K562 (cell line): ENCODE data around the gene CDH19. TPM values are rescaled to one million over a fixed set of nuclear protein-coding genes. Genes with fewer than 3 reads are reported as not detected.

ENCODE experiments used
- ATAC-seq: fragments of 200-7000 bp; cut with Tn5 transposase; 3 replicates; pipeline ENCODE4 v1.9.1; 2020; ENCODE audit warnings: moderate library complexity
- BruUV-seq: library from RNA; stranded (reverse); fragments of 400-500 nt; replicated peaks from 2 replicates; lab custom pipeline; 2021; lab: Mats Ljungman, UMichigan
- CTCF ChIA-PET: fragments of 300-600 bp; formaldehyde crosslinking; extraction: SDS; loops from one replicate; lab custom pipeline; 2021; ENCODE audit warnings: low intra/inter-chr PET ratio; lab: Yijun Ruan, JAX
- POLR2A ChIA-PET: fragments of 300-600, 350-650 bp; sonication (Branson Sonifier 250); formaldehyde crosslinking; extraction: SDS; loops from one replicate; lab custom pipeline; 2021; ENCODE audit warnings: antibody characterized with exemption, inconsistent platforms; lab: Yijun Ruan, JAX
- DNase-seq, 4 experiments: peaks; one replicate each; pipeline versions ENCODE4 v3.0.0 to v3.0.0-alpha.2; 2011 to 2018; ENCODE audit warnings: low spot score in 3 of 4, mixed read lengths in 3 of 4; ENCODE audit errors: extremely low read depth in 1 of 4
- FAIRE-seq: peaks from 2 replicates; lab custom pipeline; 2011; peaks lifted over from hg19 to GRCh38; lab: Jason Lieb, UNC
- H2AFZ ChIP-seq: 2 replicates; pipeline ENCODE4 v1.6.0; 2011; ENCODE audit warnings: low read depth, low read length, control low read depth, inconsistent platforms
- H3K27ac ChIP-seq: fragments of 200-600 bp; 3 replicates; pipeline ENCODE4 v1.8.0; 2011; ENCODE audit warnings: low read depth, mild to moderate bottlenecking, control low read depth, inconsistent platforms, low read length, moderate library complexity, mixed read lengths; ENCODE audit errors: extremely low read depth
- H3K27me3 ChIP-seq, 2 experiments: fragments of 300-600 bp in 1 of 2; 2 replicates in 1 of 2; 3 replicates in 1 of 2; pipeline versions ENCODE4 v1.6.0 to v1.8.0; 2011; ENCODE audit warnings: inconsistent platforms in 2 of 2, low read length in 2 of 2, mild to moderate bottlenecking in 1 of 2, mixed read lengths in 1 of 2, moderate library complexity in 1 of 2; ENCODE audit not compliant: control insufficient read depth in 2 of 2, insufficient read depth in 2 of 2
- H3K36me3 ChIP-seq: fragments of 300-600 bp; 3 replicates; pipeline ENCODE4 v1.8.0; 2011; ENCODE audit warnings: mild to moderate bottlenecking, low read length, inconsistent platforms; ENCODE audit not compliant: control insufficient read depth, insufficient read depth
- H3K4me1 ChIP-seq, 2 experiments: fragments of 200-600 bp in 1 of 2; replicated peaks in 1 of 2; 2 replicates in 1 of 2; 3 replicates in 1 of 2; pipeline versions ENCODE4 v1.5.1 to v1.8.0; 2011; ENCODE audit warnings: inconsistent platforms in 2 of 2, low read length in 2 of 2, mild to moderate bottlenecking in 1 of 2, mixed read lengths in 1 of 2, moderate library complexity in 1 of 2; ENCODE audit not compliant: control insufficient read depth in 2 of 2, insufficient read depth in 2 of 2
- H3K4me2 ChIP-seq: 2 replicates; pipeline ENCODE4 v1.6.1; 2011; ENCODE audit warnings: low read length, control low read depth, inconsistent platforms, mixed read lengths; ENCODE audit not compliant: insufficient read depth
- H3K4me3 ChIP-seq: fragments of 200-600 bp; sonication (generic), shearing (Covaris generic); 2 replicates; pipeline ENCODE4 v1.5.1; 2016; ENCODE audit warnings: control low read depth, inconsistent platforms
- H3K79me2 ChIP-seq: fragments of 200-600 bp; 3 replicates; pipeline ENCODE4 v1.8.0; 2011; ENCODE audit warnings: low read length, inconsistent platforms; ENCODE audit not compliant: control insufficient read depth, insufficient read depth
- H3K9ac ChIP-seq, 2 experiments: 2 replicates each; pipeline versions ENCODE4 v1.6.0 to v1.6.1; 2011; ENCODE audit warnings: low read depth in 2 of 2, low read length in 2 of 2, control low read depth in 1 of 2, inconsistent platforms in 1 of 2, mild to moderate bottlenecking in 1 of 2, mixed read lengths in 1 of 2; ENCODE audit not compliant: insufficient read depth in 1 of 2
- H3K9me1 ChIP-seq: one replicate; pipeline ENCODE4 v1.6.0; 2011; ENCODE audit warnings: inconsistent platforms, mild to moderate bottlenecking, low read length, moderate library complexity; ENCODE audit not compliant: control insufficient read depth, insufficient read depth
- H3K9me3 ChIP-seq: replicated peaks from 2 replicates; pipeline ENCODE4 v1.5.1; 2011; ENCODE audit warnings: low read depth, low read length, inconsistent platforms; ENCODE audit not compliant: control insufficient read depth, insufficient read depth
- H4K20me1 ChIP-seq: replicated peaks from 2 replicates; pipeline ENCODE4 v1.6.1; 2011; ENCODE audit warnings: low read length, inconsistent platforms, mixed read lengths; ENCODE audit not compliant: control insufficient read depth, insufficient read depth
- BRF1 ChIP-seq: IDR thresholded peaks from 3 replicates; pipeline ENCODE4 v1.6.1; 2011; ENCODE audit warnings: borderline replicate concordance, mild to moderate bottlenecking; ENCODE audit not compliant: insufficient read length; ENCODE audit errors: extremely low read depth
- CBFA2T3 ChIP-seq: fragments of 450-650 bp; IDR thresholded peaks from 2 replicates; pipeline ENCODE4 v1.6.1; 2017
- CBX3 ChIP-seq, 2 experiments: IDR thresholded peaks; 1 replicate in 1 of 2; 2 replicates in 1 of 2; pipeline ENCODE4 v1.6.1; 2012; ENCODE audit warnings: inconsistent platforms in 2 of 2, low read length in 2 of 2, borderline replicate concordance in 1 of 2, control low read depth in 1 of 2
- DDX20 ChIP-seq: fragments of 450-650 bp; IDR thresholded peaks from 2 replicates; pipeline ENCODE4 v1.6.1; 2016; ENCODE audit warnings: missing genetic modification characterization, low read depth, mild to moderate bottlenecking, missing compliant biosample characterization, moderate library complexity
- ESRRB ChIP-seq: fragments of 250-450 bp; sonication (Bioruptor Pico); IDR thresholded peaks from 2 replicates; pipeline ENCODE4 v1.5.0; 2020; ENCODE audit warnings: mild to moderate bottlenecking, moderate library complexity, borderline replicate concordance
- HEY1 ChIP-seq: fragments of 250-450 bp; sonication (Bioruptor Pico); IDR thresholded peaks from 2 replicates; pipeline ENCODE4 v1.5.0; 2020; ENCODE audit warnings: mild to moderate bottlenecking, moderate library complexity, borderline replicate concordance
- HLTF ChIP-seq: fragments of 450-650 bp; IDR thresholded peaks from 2 replicates; pipeline ENCODE4 v1.6.1; 2016
- KDM5B ChIP-seq: fragments of 200-600 bp; sonication (generic); IDR thresholded peaks from 2 replicates; pipeline ENCODE4 v1.6.1; 2012; ENCODE audit warnings: low read depth, mild to moderate bottlenecking, moderate library complexity, low read length, control low read depth, inconsistent platforms; ENCODE audit not compliant: insufficient replicate concordance
- NFE2L1 ChIP-seq: fragments of 450-650 bp; IDR thresholded peaks from 2 replicates; pipeline ENCODE4 v1.6.1; 2016; ENCODE audit warnings: missing genetic modification characterization, low read depth, mild to moderate bottlenecking, missing compliant biosample characterization, moderate library complexity, borderline replicate concordance
- NFIX ChIP-seq: fragments of 250-450 bp; sonication (Bioruptor Pico); IDR thresholded peaks from 2 replicates; pipeline ENCODE4 v1.4.0; 2020; ENCODE audit warnings: low read depth, mild to moderate bottlenecking, moderate library complexity
- PHF20 ChIP-seq: fragments of 450-650 bp; IDR thresholded peaks from 2 replicates; pipeline ENCODE4 v1.6.1; 2018; ENCODE audit not compliant: partially characterized antibody
- PRDM10 ChIP-seq: fragments of 450-650 bp; IDR thresholded peaks from 2 replicates; pipeline ENCODE4 v1.6.1; 2018; ENCODE audit not compliant: partially characterized antibody
- SMARCA5 ChIP-seq: fragments of 450-650 bp; IDR thresholded peaks from 2 replicates; pipeline ENCODE4 v1.6.1; 2016
- SREBF1 ChIP-seq: fragments of 150-350 bp; IDR thresholded peaks from 2 replicates; pipeline ENCODE4 v1.6.1; 2014; ENCODE audit warnings: antibody characterized with exemption, low read depth, low read length, borderline replicate concordance
- in situ Hi-C: fragments of 300-500 bp; cut with MboI; formaldehyde crosslinking; loops from 4 replicates; pipeline ENCODE4 v1.15.0; 2018; ENCODE audit warnings: inconsistent platforms, mixed read lengths
- intact Hi-C: fragments of 100-400 bp; cut with micrococcal nuclease; formaldehyde crosslinking; loops from 2 replicates; pipeline ENCODE4 v1.14.2; 2022
- polyA plus RNA-seq, 8 experiments: library from polyadenylated mRNA; depleted of rRNA in 4 of 8; stranded (reverse) in 5 of 8; unstranded in 3 of 8; fragments of >200 nt; fragmentation: Nextera tagmentation in 2 of 8; fragmentation: Illumina TruSeq in 1 of 8; extraction: Ambion mirVana in 2 of 8; extraction: Trizol in 1 of 8; gene quantifications; 2 replicates each; pipeline versions ENCODE4 v1.2.1 to v1.2.3, GENCODE V29; 2011 to 2014; ENCODE audit warnings: inconsistent platforms in 1 of 8, missing spikeins in 1 of 8
- total RNA-seq, 7 experiments: library from RNA; depleted of rRNA in 6 of 7; stranded (reverse); fragments of >200 nt in 6 of 7; fragmentation: Illumina TruSeq in 2 of 7; extraction: Trizol in 2 of 7; gene quantifications; 2 replicates each; pipeline versions ENCODE4 v1.2.1 to v1.2.3, GENCODE V29; 2011 to 2021; ENCODE audit warnings: low replicate concordance in 1 of 7
- TF ChIP-seq, protein P1 (sequence below): fragments of 450-650 bp; formaldehyde crosslinking; IDR thresholded peaks from 2 replicates; pipeline ENCODE4 v1.4.0; 2020; ENCODE audit warnings: mild to moderate bottlenecking, mixed read lengths

The CDH19 gene
- total and polyA plus RNA-seq, 9 of the 15 experiments (the other 6 are each of a cell fraction or from before 2014, with no cell fraction given), result not detected

DNA sequence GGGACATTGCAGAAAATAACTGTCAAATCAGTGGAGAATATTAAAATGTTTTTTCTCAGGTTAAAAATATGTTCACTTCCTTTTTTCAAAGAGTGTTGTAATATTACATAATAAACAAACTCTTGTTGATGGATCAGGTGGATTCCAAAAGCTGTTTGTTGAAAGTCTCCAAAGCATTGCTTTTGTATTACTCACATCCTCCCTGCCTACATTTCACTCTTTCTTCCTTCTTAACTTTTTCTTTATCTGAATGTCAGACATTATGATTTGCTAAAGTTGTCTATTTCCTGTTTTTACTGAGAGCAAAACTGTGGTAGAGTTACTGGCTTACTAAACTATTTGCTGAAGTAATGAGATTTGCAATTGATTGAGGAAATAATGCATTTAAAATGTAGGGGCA, 92.1 kb downstream of the CDH19 start:
- intact Hi-C loops (no loop called here), in situ Hi-C loops (no loop called here)
- ATAC-seq (no peak), DNase-seq (no peak), FAIRE-seq (no peak)
- H3K36me3 ChIP-seq, result no peaks in the 10 kb centered on the region
- no peaks in the 10 kb centered on the region for H3K9me3 ChIP-seq
- no peak overlapping the region for H3K4me3 ChIP-seq
- H3K27me3 ChIP-seq, result no peaks in the 10 kb centered on the region
- TF ChIP-seq, protein P1, sequence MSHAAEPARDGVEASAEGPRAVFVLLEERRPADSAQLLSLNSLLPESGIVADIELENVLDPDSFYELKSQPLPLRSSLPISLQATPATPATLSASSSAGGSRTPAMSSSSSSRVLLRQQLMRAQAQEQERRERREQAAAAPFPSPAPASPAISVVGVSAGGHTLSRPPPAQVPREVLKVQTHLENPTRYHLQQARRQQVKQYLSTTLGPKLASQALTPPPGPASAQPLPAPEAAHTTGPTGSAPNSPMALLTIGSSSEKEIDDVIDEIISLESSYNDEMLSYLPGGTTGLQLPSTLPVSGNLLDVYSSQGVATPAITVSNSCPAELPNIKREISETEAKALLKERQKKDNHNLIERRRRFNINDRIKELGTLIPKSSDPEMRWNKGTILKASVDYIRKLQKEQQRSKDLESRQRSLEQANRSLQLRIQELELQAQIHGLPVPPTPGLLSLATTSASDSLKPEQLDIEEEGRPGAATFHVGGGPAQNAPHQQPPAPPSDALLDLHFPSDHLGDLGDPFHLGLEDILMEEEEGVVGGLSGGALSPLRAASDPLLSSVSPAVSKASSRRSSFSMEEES, result no peak
- TF ChIP-seq CBFA2T3 (no peak), CBX3 (IDR thresholded peaks at IDR 0.05; ENCODE audit: borderline replicate concordance in 1 of 2, low read length in 2 of 2) (no peak), ESRRB (CRISPR knock-in tag) (no peak), BRF1 (no peak), PHF20 (no peak), SREBF1 (no peak), NFIX (CRISPR knock-in tag) (no peak), PRDM10 (no peak), HEY1 (CRISPR knock-in tag) (no peak), KDM5B (no peak), NFE2L1 (no peak), SMARCA5 (no peak), HLTF (no peak), DDX20 (no peak)
- H3K9ac ChIP-seq, result no peak overlapping the region
- BruUV-seq, result no TSS peak
- H3K4me2 ChIP-seq, result no peak overlapping the region
- no peak overlapping the region for H3K27ac ChIP-seq
- ChIA-PET CTCF (no interaction called here), POLR2A (no interaction called here)
- no peaks in the 10 kb centered on the region for H4K20me1 ChIP-seq
- H3K79me2 ChIP-seq, result no peaks in the 10 kb centered on the region
- H2AFZ ChIP-seq, result no peak overlapping the region
- no peaks in the 10 kb centered on the region for H3K9me1 ChIP-seq
- no peaks in the 10 kb centered on the region for H3K4me1 ChIP-seq
